ENCODE results near the gene C3orf52. TPM values are rescaled to one million over a fixed set of nuclear protein-coding genes. Genes with fewer than 3 reads are reported as not detected.

The C3orf52 gene
- total RNA-seq, 1 experiment from 2014 or later, result 6.2 TPM

GRCh38 chr3:112117841-112118571 is 31.8 kb downstream of the C3orf52 start:
- no peak for DNase-seq (ENCODE audit: low read depth)

- DNase-seq (ENCODE audit: low read depth), result no peak
These were observed 34.0 kb downstream of the C3orf52 start for GRCh38 chr3:112119962-112120836.

GRCh38 chr3:112121577-112122547 is 35.7 kb downstream of the C3orf52 start:
- no peak for DNase-seq (ENCODE audit: low read depth)

GRCh38 chr3:112122870-112123269 is 36.7 kb downstream of the C3orf52 start:
- DNase-seq (ENCODE audit: low read depth), result no peak

- DNase-seq (ENCODE audit: low read depth), result no peak
These were observed 37.4 kb downstream of the C3orf52 start for GRCh38 chr3:112123548-112123947.

GRCh38 chr3:112124907-112125607 is 38.9 kb downstream of the C3orf52 start:
- DNase-seq (ENCODE audit: low read depth), result no peak

GRCh38 chr3:112126511-112126911 is 40.3 kb downstream of the C3orf52 start:
- no peak for DNase-seq (ENCODE audit: low read depth)

- no peak for DNase-seq (ENCODE audit: low read depth)
These were observed 41.6 kb downstream of the C3orf52 start for GRCh38 chr3:112127522-112128494.

- DNase-seq (ENCODE audit: low read depth), result peak; percentile 5
These were observed 42.9 kb downstream of the C3orf52 start for GRCh38 chr3:112128843-112129727.

GRCh38 chr3:112129925-112130637 is 43.9 kb downstream of the C3orf52 start:
- no peak for DNase-seq (ENCODE audit: low read depth)

GRCh38 chr3:112130638-112130993 is 44.4 kb downstream of the C3orf52 start:
- no peak for DNase-seq (ENCODE audit: low read depth)

GRCh38 chr3:112131111-112131510 is 44.9 kb downstream of the C3orf52 start:
- no peak for DNase-seq (ENCODE audit: low read depth)

- DNase-seq (ENCODE audit: low read depth), result no peak
These were observed 45.9 kb downstream of the C3orf52 start for GRCh38 chr3:112132088-112132487.

GRCh38 chr3:112132554-112132953 is 46.4 kb downstream of the C3orf52 start:
- DNase-seq (ENCODE audit: low read depth), result no peak

GRCh38 chr3:112132975-112133448 is 46.8 kb downstream of the C3orf52 start, which contains the start of gene GCSAM:
TSS of gene GCSAM (minus strand) at chr3:112133248. CDS start at chr3:112133120, 128 bp downstream.
- no peak for DNase-seq (ENCODE audit: low read depth)

GRCh38 chr3:112133626-112134334 is 47.6 kb downstream of the C3orf52 start:
- DNase-seq (ENCODE audit: low read depth), result no peak

Data from LHCN-M2 (cell line).